Smooth muscle cell (in vitro differentiated cells): ENCODE measurements around the gene ADORA2A. TPM values are rescaled to one million over a fixed set of nuclear protein-coding genes. Genes with fewer than 3 reads are reported as not detected.

ENCODE experiments used
- DNase-seq: peaks from one replicate; lab custom pipeline; 2025; ENCODE audit not compliant: unreplicated experiment; lab: John Stamatoyannopoulos, UW
- H2AFZ ChIP-seq: fragments of 200-600 bp; sonication (generic); 2 replicates; pipeline ENCODE4 v1.6.0; 2016; ENCODE audit warnings: antibody characterized with exemption, low read depth, mild to moderate bottlenecking
- H3F3A ChIP-seq: fragments of 200-600 bp; sonication (generic); 2 replicates; pipeline ENCODE4 v1.6.0; 2017; ENCODE audit warnings: antibody characterized with exemption, low read depth
- H3K27ac ChIP-seq: fragments of 200-600 bp; sonication (generic); 2 replicates; pipeline ENCODE4 v1.5.1; 2016; ENCODE audit warnings: low read depth, mild to moderate bottlenecking
- H3K27me3 ChIP-seq: fragments of 200-600 bp; sonication (generic); 2 replicates; pipeline ENCODE4 v1.6.1; 2016; ENCODE audit warnings: low read depth, mild to moderate bottlenecking
- H3K36me3 ChIP-seq: fragments of 200-600 bp; sonication (generic); 2 replicates; pipeline ENCODE4 v1.5.1; 2016; ENCODE audit warnings: low read depth
- H3K4me1 ChIP-seq: fragments of 200-600 bp; sonication (generic); 2 replicates; pipeline ENCODE4 v1.5.1; 2016; ENCODE audit warnings: low read depth
- H3K4me2 ChIP-seq: fragments of 200-600 bp; sonication (generic); 2 replicates; pipeline ENCODE4 v1.6.0; 2016; ENCODE audit warnings: mild to moderate bottlenecking
- H3K4me3 ChIP-seq: fragments of 200-600 bp; sonication (generic); 2 replicates; pipeline ENCODE4 v1.5.1; 2016; ENCODE audit warnings: mild to moderate bottlenecking
- H3K79me2 ChIP-seq: fragments of 200-600 bp; sonication (generic); 2 replicates; pipeline ENCODE4 v1.6.0; 2016; ENCODE audit warnings: low read depth, mild to moderate bottlenecking
- H3K9ac ChIP-seq: fragments of 200-600 bp; sonication (generic); 2 replicates; pipeline ENCODE4 v1.6.0; 2016; ENCODE audit warnings: low read depth
- H3K9me3 ChIP-seq: fragments of 200-600 bp; sonication (generic); replicated peaks from 2 replicates; pipeline ENCODE4 v1.5.1; 2016; ENCODE audit warnings: low read depth
- H4K20me1 ChIP-seq: fragments of 200-600 bp; sonication (generic); 2 replicates; pipeline ENCODE4 v1.6.0; 2016; ENCODE audit warnings: low read depth
- CTCF ChIP-seq: fragments of 200-600 bp; sonication (generic); IDR thresholded peaks from 2 replicates; pipeline ENCODE4 v1.5.1; 2017; ENCODE audit warnings: borderline replicate concordance, mild to moderate bottlenecking, antibody characterized with exemption; ENCODE audit not compliant: insufficient read depth, poor library complexity, severe bottlenecking
- WGBS: methylation state at CpG from one replicate; pipeline ENCODE4 v1.1.7; 2016; ENCODE audit warnings: low lambda C conversion rate; 5-methylcytosine and 5-hydroxymethylcytosine counted together
- polyA plus RNA-seq: library from polyadenylated mRNA; unstranded; fragments of >200 nt; fragmentation: Nextera tagmentation; extraction: Ambion mirVana; gene quantifications from 2 replicates; pipeline ENCODE4 v1.2.1, GENCODE V29; 2016
- total RNA-seq: library from RNA; depleted of rRNA; stranded (reverse); fragments of >200 nt; gene quantifications from 2 replicates; pipeline ENCODE4 v1.2.3, GENCODE V29; 2014

Gene ADORA2A
- total and polyA plus RNA-seq, 2 experiments from 2014 or later = 1.6 to 1.8 TPM

GRCh38 chr22:24437741-24438328, 10.4 kb downstream of the ADORA2A start:
- Histone ChIP-seq H3F3A (no peaks in the 10 kb centered on the region), H3K9ac (no peak overlapping the region), H2AFZ (no peak overlapping the region), H3K4me3 (no peak overlapping the region), H3K4me2 (no peak overlapping the region), H3K27ac (no peak overlapping the region), H3K4me1 (no peaks in the 10 kb centered on the region), H3K79me2 (no peaks in the 10 kb centered on the region), H3K36me3 (no peaks in the 10 kb centered on the region), H4K20me1 (no peaks in the 10 kb centered on the region), H3K27me3 (no peaks in the 10 kb centered on the region), H3K9me3 (no peaks in the 10 kb centered on the region)
- WGBS = 87% methylated on average over 5 of the region's 5 CpGs
- TF ChIP-seq CTCF = no peak
- DNase-seq = no peak

- no peak for TF ChIP-seq CTCF
- no peak for DNase-seq
- no peaks in the 10 kb centered on the region for H4K20me1 ChIP-seq
- no peak overlapping the region for H3K4me3 ChIP-seq
- no peaks in the 10 kb centered on the region for H3K36me3 ChIP-seq
- H3K27me3 ChIP-seq = no peaks in the 10 kb centered on the region
- no peak overlapping the region for H2AFZ ChIP-seq
- no peaks in the 10 kb centered on the region for H3F3A ChIP-seq
- no peak overlapping the region for H3K4me2 ChIP-seq
- 95% methylated on average over 10 of the region's 10 CpGs for WGBS
- no peaks in the 10 kb centered on the region for H3K79me2 ChIP-seq
- no peak overlapping the region for H3K9ac ChIP-seq
- peaks cover 2% of the 10 kb centered on the region for H3K4me1 ChIP-seq
- H3K27ac ChIP-seq = no peak overlapping the region
- no peaks in the 10 kb centered on the region for H3K9me3 ChIP-seq
Measured at GRCh38 chr22:24440270-24440717, 12.9 kb downstream of the ADORA2A start.

- no peak overlapping the region for H3K4me3 ChIP-seq
- no peak overlapping the region for H3K9ac ChIP-seq
- 97% methylated on average over 30 of the region's 30 CpGs for WGBS
- no peaks in the 10 kb centered on the region for H3K9me3 ChIP-seq
- H4K20me1 ChIP-seq = no peaks in the 10 kb centered on the region
- H2AFZ ChIP-seq = no peak overlapping the region
- H3K27me3 ChIP-seq = no peaks in the 10 kb centered on the region
- no peaks in the 10 kb centered on the region for H3K36me3 ChIP-seq
- peaks cover 8% of the 10 kb centered on the region for H3K4me1 ChIP-seq
- no peaks in the 10 kb centered on the region for H3F3A ChIP-seq
- H3K27ac ChIP-seq = no peak overlapping the region
- no peak overlapping the region for H3K4me2 ChIP-seq
- DNase-seq = no peak
- H3K79me2 ChIP-seq = no peaks in the 10 kb centered on the region
- no peak for TF ChIP-seq CTCF
Measured at GRCh38 chr22:24440718-24441405, 13.5 kb downstream of the ADORA2A start.
